GM21515 (cell line): ENCODE results near the gene MOGAT2.
"Not testable (repeated sequence)": the region's sequence is repeated elsewhere in the genome, so short reads cannot be mapped to it uniquely, and the experiment has no call there.

Experiments used
- ATAC-seq: cut with Tn5 transposase; IDR thresholded peaks from one replicate; pipeline ENCODE4 v1.9.1; 2021; ENCODE audit not compliant: unreplicated experiment

MOGAT2 gene

GRCh38 chr11:75718419-75719339, 1.0 kb downstream of the MOGAT2 start:
- ATAC-seq = no peak

GRCh38 chr11:75719340-75720239, 2.0 kb downstream of the MOGAT2 start:
- ATAC-seq = no peak

GRCh38 chr11:75720639-75721038, 3.0 kb downstream of the MOGAT2 start:
- no peak for ATAC-seq

GRCh38 chr11:75721852-75722668, 4.4 kb downstream of the MOGAT2 start:
- ATAC-seq = no peak

GRCh38 chr11:75722669-75723042, 5.0 kb downstream of the MOGAT2 start:
- ATAC-seq = no peak

GRCh38 chr11:75725547-75726320, 8.1 kb downstream of the MOGAT2 start:
- no peak for ATAC-seq

- ATAC-seq = no peak
Observed at GRCh38 chr11:75728992-75729391, 11.4 kb downstream of the MOGAT2 start.

GRCh38 chr11:75731095-75731494, 13.5 kb downstream of the MOGAT2 start:
- ATAC-seq = no peak

- no peak for ATAC-seq
Observed at GRCh38 chr11:75733071-75733430, 15.4 kb downstream of the MOGAT2 start.

GRCh38 chr11:75733431-75734107, 15.9 kb downstream of the MOGAT2 start:
- ATAC-seq = no peak

GRCh38 chr11:75734491-75735180, 17.0 kb downstream of the MOGAT2 start:
- ATAC-seq = no peak

- ATAC-seq = no peak
Observed at GRCh38 chr11:75735181-75735845, 17.7 kb downstream of the MOGAT2 start.

GRCh38 chr11:75737314-75737713, 19.7 kb downstream of the MOGAT2 start:
- ATAC-seq = no peak

- no peak for ATAC-seq
Observed at GRCh38 chr11:75740681-75741080, 23.0 kb downstream of the MOGAT2 start.

GRCh38 chr11:75743159-75743558, 25.5 kb downstream of the MOGAT2 start:
- ATAC-seq = not testable (repeated sequence)

GRCh38 chr11:75743711-75744563, 26.3 kb downstream of the MOGAT2 start:
- ATAC-seq = no peak

- no peak for ATAC-seq
Observed at GRCh38 chr11:75745807-75746206, 28.2 kb downstream of the MOGAT2 start.
